ENCODE measurements around the gene VPS18.

The VPS18 gene

GRCh38 chr15:40949756-40950207, 55.5 kb downstream of the VPS18 start:
- ChIA-PET CTCF (interaction anchor here (1.3 to 5.8 kb wide), 5 partner anchors 8 to 45 kb away, joined by 3 to 75 read pairs (median 3); partner anchors contain the start of gene DLL4), POLR2A (no interaction called here)
- DNase-seq (ENCODE audit: extremely low spot score): no peak
- TF ChIP-seq CTCF (IDR thresholded peaks at IDR 0.05; ENCODE audit: control extremely low read depth, extremely low read depth, low read depth, missing control alignments): no peak

- CTCF ChIA-PET: interaction anchor here (1.0 to 5.8 kb wide), 7 partner anchors 10 to 279 kb away, joined by 3 to 75 read pairs (median 5); partner anchors contain the start of gene CHP1
- TF ChIP-seq CTCF (IDR thresholded peaks at IDR 0.05; ENCODE audit: control extremely low read depth, extremely low read depth, low read depth, missing control alignments): no peak
- DNase-seq (ENCODE audit: extremely low spot score): no peak
- POLR2A ChIA-PET: no interaction called here
These were observed 57.5 kb downstream of the VPS18 start for GRCh38 chr15:40951764-40952163.

GRCh38 chr15:40952301-40952900, 58.2 kb downstream of the VPS18 start:
- no peak for DNase-seq (ENCODE audit: extremely low spot score)
- POLR2A ChIA-PET: interaction anchor here (0.7 to 1.2 kb wide), 3 partner anchors 10 to 24 kb away, joined by 3 to 14 read pairs (median 4); no protein-coding TSS in a partner anchor
- no peak for TF ChIP-seq CTCF (IDR thresholded peaks at IDR 0.05; ENCODE audit: control extremely low read depth, extremely low read depth, low read depth, missing control alignments)
- CTCF ChIA-PET: interaction anchor here (0.7 to 5.8 kb wide), 12 partner anchors 10 to 279 kb away, joined by 3 to 75 read pairs (median 4); partner anchors contain the start of genes CHP1 and VPS18

- CTCF ChIA-PET: interaction anchor here (0.7 to 5.8 kb wide), 12 partner anchors 11 to 278 kb away, joined by 3 to 75 read pairs (median 4); partner anchors contain the start of genes CHP1 and VPS18
- peak; percentile 99 for DNase-seq (ENCODE audit: extremely low spot score)
- POLR2A ChIA-PET: interaction anchor here (0.6 to 1.2 kb wide), 7 partner anchors 9 to 59 kb away, joined by 3 to 14 read pairs (median 4); partner anchors contain the start of gene VPS18
- peak; percentile 16 for TF ChIP-seq CTCF (IDR thresholded peaks at IDR 0.05; ENCODE audit: control extremely low read depth, extremely low read depth, low read depth, missing control alignments)
These were observed 58.9 kb downstream of the VPS18 start, which contains the start of gene CHAC1 for GRCh38 chr15:40952901-40953712. Gene CHAC1 (plus strand): TSS chr15:40953471. CDS start chr15:40953584, 113 bp downstream.

Data from GM10248 (cell line).